ENCODE results near the gene ENDOU.

ENDOU gene

GRCh38 chr12:47725091-47725772 lies at the start of gene ENDOU:
TSS of gene ENDOU (minus strand) at chr12:47725490. CDS start at chr12:47725413, 77 bp downstream.
- no peak for DNase-seq

GRCh38 chr12:47774663-47775062 lies 49.4 kb upstream of the ENDOU start:
- DNase-seq: no peak

- peak; percentile 7 for DNase-seq
Measured at GRCh38 chr12:47773858-47774580, 48.7 kb upstream of the ENDOU start.

GRCh38 chr12:47773062-47773857 lies 48.0 kb upstream of the ENDOU start, which contains the start of gene SLC48A1:
TSS of gene SLC48A1 (plus strand) at chr12:47773238. CDS start at chr12:47773305, 67 bp downstream.
- peak; percentile 72 for DNase-seq

- DNase-seq: no peak
Measured at GRCh38 chr12:47772738-47773061, 47.4 kb upstream of the ENDOU start.

GRCh38 chr12:47772094-47772660 lies 46.9 kb upstream of the ENDOU start:
- DNase-seq: no peak

- no peak for DNase-seq
Measured at GRCh38 chr12:47771304-47771703, 46.0 kb upstream of the ENDOU start.

- peak; percentile 73 for DNase-seq
Measured at GRCh38 chr12:47770086-47770726, 44.9 kb upstream of the ENDOU start.

- no peak for DNase-seq
Measured at GRCh38 chr12:47769234-47770085, 44.2 kb upstream of the ENDOU start.

GRCh38 chr12:47768323-47768811 lies 43.1 kb upstream of the ENDOU start:
- DNase-seq: no peak

GRCh38 chr12:47767216-47767724 lies 42.0 kb upstream of the ENDOU start:
- peak; percentile 59 for DNase-seq

- no peak for DNase-seq
Measured at GRCh38 chr12:47766502-47767215, 41.4 kb upstream of the ENDOU start.

GRCh38 chr12:47763481-47764346 lies 38.4 kb upstream of the ENDOU start:
- DNase-seq: peak; percentile 35

- no peak for DNase-seq
Measured at GRCh38 chr12:47762850-47763465, 37.7 kb upstream of the ENDOU start.

- peak; percentile 89 for DNase-seq
Measured at GRCh38 chr12:47758834-47759690, 33.8 kb upstream of the ENDOU start, which contains the start of gene RAPGEF3. TSS of gene RAPGEF3 (minus strand) at chr12:47758880. CDS start at chr12:47758556, 324 bp downstream.

- no peak for DNase-seq
Measured at GRCh38 chr12:47758584-47758833, 33.2 kb upstream of the ENDOU start.

GRCh38 chr12:47757840-47758583 lies 32.7 kb upstream of the ENDOU start:
- peak; percentile 40 for DNase-seq

Data from suppressor macrophage treated with lipopolysaccharide for 4 hours (primary cell).